ENCODE results near the gene SLF1.

SLF1 gene

DNA sequence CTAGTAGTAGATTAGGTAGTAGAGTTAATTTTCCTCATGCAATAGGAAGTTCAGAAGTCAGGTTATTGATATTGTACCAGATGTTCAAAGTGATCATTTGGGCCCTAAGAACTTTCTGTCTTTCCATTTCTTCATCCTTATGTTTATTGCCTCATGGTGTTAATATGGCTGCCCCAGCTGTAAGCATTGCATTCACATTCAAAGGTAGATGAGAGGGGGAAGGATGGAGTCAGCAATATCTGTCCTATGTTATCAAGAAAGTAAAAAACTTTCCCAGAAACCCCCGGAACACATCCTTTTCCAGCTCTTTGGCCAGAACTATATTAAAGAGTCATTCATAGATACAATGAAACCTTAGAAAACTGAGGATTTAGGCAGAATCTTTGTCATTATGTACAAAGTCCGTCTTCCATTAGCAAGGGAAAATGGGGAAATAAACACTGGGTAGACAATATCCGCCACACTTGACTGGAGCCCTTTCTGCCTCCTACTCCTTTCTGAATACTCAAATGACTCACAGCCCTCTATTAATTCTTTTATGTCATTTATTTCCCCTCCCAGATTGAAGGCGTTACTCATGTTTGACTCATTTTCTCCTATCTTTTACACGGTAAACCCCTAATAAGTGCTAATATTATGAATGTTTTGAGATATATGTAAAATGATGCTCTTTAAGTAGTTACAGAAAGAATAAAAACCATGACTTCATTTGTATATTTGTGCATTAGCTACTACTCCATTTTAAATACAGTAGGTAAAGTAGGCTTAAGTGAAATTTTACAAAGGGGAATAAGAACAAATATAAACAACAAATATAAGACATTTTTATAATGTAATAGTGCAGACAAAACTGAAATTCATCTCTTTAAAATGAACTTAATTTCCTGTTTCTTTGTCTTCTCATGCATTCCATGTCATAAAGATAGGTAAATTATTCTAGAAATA, 127.6 kb downstream of the SLF1 start:
- Histone ChIP-seq H3K9me3 (ENCODE audit: insufficient read depth, low read length, severe bottlenecking) (no peaks in the 10 kb centered on the region), H2AFZ (ENCODE audit: low read depth, low read length) (no peak overlapping the region), H3K4me1 (ENCODE audit: insufficient read depth, low read length) (no peaks in the 10 kb centered on the region), H3K36me3 (ENCODE audit: insufficient read depth, low read length) (no peaks in the 10 kb centered on the region), H3K27me3 (ENCODE audit: insufficient read depth, low read length, poor library complexity) (no peaks in the 10 kb centered on the region), H3K27ac (ENCODE audit: low read length) (no peak overlapping the region), H3K4me3 (ENCODE audit: low read depth in 1 of 2, low read length in 2 of 2) (no peak overlapping the region), H3K4me2 (ENCODE audit: insufficient read depth, low read length) (no peak overlapping the region), H3K79me2 (ENCODE audit: insufficient read depth, low read length) (no peaks in the 10 kb centered on the region), H4K20me1 (ENCODE audit: insufficient read depth, low read length) (no peaks in the 10 kb centered on the region), H3K9ac (ENCODE audit: low read depth, low read length) (no peak overlapping the region)
- DNase-seq (no peak), ATAC-seq (ENCODE audit: insufficient read depth, low read depth) (no peak)
- TF ChIP-seq EZH2 (IDR thresholded peaks at IDR 0.05; ENCODE audit: borderline replicate concordance, low read depth, low read length, severe bottlenecking), result no peak
- TF ChIP-seq, protein P1, sequence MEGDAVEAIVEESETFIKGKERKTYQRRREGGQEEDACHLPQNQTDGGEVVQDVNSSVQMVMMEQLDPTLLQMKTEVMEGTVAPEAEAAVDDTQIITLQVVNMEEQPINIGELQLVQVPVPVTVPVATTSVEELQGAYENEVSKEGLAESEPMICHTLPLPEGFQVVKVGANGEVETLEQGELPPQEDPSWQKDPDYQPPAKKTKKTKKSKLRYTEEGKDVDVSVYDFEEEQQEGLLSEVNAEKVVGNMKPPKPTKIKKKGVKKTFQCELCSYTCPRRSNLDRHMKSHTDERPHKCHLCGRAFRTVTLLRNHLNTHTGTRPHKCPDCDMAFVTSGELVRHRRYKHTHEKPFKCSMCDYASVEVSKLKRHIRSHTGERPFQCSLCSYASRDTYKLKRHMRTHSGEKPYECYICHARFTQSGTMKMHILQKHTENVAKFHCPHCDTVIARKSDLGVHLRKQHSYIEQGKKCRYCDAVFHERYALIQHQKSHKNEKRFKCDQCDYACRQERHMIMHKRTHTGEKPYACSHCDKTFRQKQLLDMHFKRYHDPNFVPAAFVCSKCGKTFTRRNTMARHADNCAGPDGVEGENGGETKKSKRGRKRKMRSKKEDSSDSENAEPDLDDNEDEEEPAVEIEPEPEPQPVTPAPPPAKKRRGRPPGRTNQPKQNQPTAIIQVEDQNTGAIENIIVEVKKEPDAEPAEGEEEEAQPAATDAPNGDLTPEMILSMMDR (IDR thresholded peaks at IDR 0.05; ENCODE audit: borderline replicate concordance, extremely low read depth, low read length, poor library complexity, severe bottlenecking), result no peak

DNA sequence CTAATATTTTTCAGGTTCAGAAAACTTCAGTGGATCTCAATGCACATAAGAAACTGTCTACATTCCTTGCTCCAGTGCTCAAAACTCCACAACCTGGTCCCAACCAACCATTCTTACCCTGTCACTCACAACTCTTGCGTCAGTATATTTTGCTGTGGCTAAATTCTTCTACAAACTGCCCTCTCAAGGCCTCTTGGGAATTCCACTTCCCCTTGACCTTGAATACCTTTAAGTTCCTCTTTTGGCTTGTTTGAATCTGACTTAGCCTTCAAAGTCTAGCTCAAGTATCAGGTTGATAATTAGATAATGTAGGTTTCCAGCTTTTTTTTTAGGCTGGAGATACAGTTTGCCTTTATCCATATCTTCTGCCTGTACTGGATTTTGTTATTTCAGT, 128.3 kb downstream of the SLF1 start:
- no peak for ATAC-seq (ENCODE audit: insufficient read depth, low read depth)
- H3K9ac ChIP-seq (ENCODE audit: low read depth, low read length), result no peak overlapping the region
- TF ChIP-seq, protein P1 (IDR thresholded peaks at IDR 0.05; ENCODE audit: borderline replicate concordance, extremely low read depth, low read length, poor library complexity, severe bottlenecking), result no peak
- TF ChIP-seq EZH2 (IDR thresholded peaks at IDR 0.05; ENCODE audit: borderline replicate concordance, low read depth, low read length, severe bottlenecking), result no peak

More for the DNA sequence above, 128.3 kb downstream of the SLF1 start:
- H3K9me3 ChIP-seq (ENCODE audit: insufficient read depth, low read length, severe bottlenecking), result no peaks in the 10 kb centered on the region
- H3K36me3 ChIP-seq (ENCODE audit: insufficient read depth, low read length), result no peaks in the 10 kb centered on the region
- no peak overlapping the region for H2AFZ ChIP-seq (ENCODE audit: low read depth, low read length)
- H3K4me2 ChIP-seq (ENCODE audit: insufficient read depth, low read length), result no peak overlapping the region
- H3K27me3 ChIP-seq (ENCODE audit: insufficient read depth, low read length, poor library complexity), result no peaks in the 10 kb centered on the region
- H3K27ac ChIP-seq (ENCODE audit: low read length), result no peak overlapping the region
- no peaks in the 10 kb centered on the region for H3K4me1 ChIP-seq (ENCODE audit: insufficient read depth, low read length)
- H3K79me2 ChIP-seq (ENCODE audit: insufficient read depth, low read length), result no peaks in the 10 kb centered on the region
- no peak overlapping the region for H3K4me3 ChIP-seq (ENCODE audit: low read depth in 1 of 2, low read length in 2 of 2)
- no peak for DNase-seq
- no peaks in the 10 kb centered on the region for H4K20me1 ChIP-seq (ENCODE audit: insufficient read depth, low read length)

Data from DND-41 (cell line).